ENCODE data around the gene DERL3.

GRCh38 chr22:23840026-23840425 lies 1.2 kb upstream of the DERL3 start:
- TF ChIP-seq CTCF (IDR thresholded peaks at IDR 0.05) (no peak), POLR2A (IDR thresholded peaks at IDR 0.05) (no peak), EP300 (IDR thresholded peaks at IDR 0.05; ENCODE audit: low read depth) (no peak)

All from transverse colon (tissue), 3 donors.